ENCODE measurements around the gene CPE. TPM values are rescaled to one million over a fixed set of nuclear protein-coding genes. Genes with fewer than 3 reads are reported as not detected.
A peak's percentile ranks its signal among the peaks of the same experiment; 100 is the strongest.

CPE gene
- total RNA-seq, 1 donor: 6.9 TPM

DNA sequence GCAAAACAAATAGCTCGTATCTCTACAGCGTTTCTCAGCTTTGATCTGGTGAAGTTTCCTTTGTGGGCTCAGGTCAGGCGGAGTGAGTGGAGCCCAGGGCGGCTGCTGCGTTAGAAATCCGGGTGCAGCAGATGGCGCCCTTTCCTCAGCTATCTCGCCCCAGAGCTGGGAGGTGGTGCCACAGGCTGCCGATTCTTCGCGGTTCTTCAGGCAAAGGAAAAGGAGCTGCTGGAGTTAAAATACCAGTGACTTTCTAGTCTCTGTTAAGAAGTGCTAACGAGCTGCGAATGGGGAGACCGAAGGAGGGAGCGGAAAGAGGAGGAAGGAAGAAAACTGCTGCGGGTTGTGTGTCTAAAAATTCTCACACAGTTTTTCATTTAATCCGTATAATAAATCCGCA lies 114.6 kb downstream of the CPE start:
- Histone ChIP-seq H4K20me1 (ENCODE audit: insufficient read depth, low read length) (no peaks in the 10 kb centered on the region), H3K9me3 (ENCODE audit: low read depth, low read length) (no peaks in the 10 kb centered on the region), H3K4me2 (ENCODE audit: insufficient read depth, low read length) (peak overlapping the region; percentile 82), H3K36me3 (ENCODE audit: insufficient read depth, low read length) (no peaks in the 10 kb centered on the region), H3K4me1 (ENCODE audit: insufficient read depth, low read length) (no peaks in the 10 kb centered on the region), H3K27ac (ENCODE audit: low read depth, low read length) (no peak overlapping the region), H3K27me3 (ENCODE audit: insufficient read depth, low read length) (no peaks in the 10 kb centered on the region), H2AFZ (ENCODE audit: low read length) (peak overlapping the region; percentile 85), H3K79me2 (ENCODE audit: insufficient read depth, low read length) (no peaks in the 10 kb centered on the region), H3K4me3 (ENCODE audit: insufficient read depth, low read length) (peak overlapping the region; percentile 33)
- TF ChIP-seq, protein P1, sequence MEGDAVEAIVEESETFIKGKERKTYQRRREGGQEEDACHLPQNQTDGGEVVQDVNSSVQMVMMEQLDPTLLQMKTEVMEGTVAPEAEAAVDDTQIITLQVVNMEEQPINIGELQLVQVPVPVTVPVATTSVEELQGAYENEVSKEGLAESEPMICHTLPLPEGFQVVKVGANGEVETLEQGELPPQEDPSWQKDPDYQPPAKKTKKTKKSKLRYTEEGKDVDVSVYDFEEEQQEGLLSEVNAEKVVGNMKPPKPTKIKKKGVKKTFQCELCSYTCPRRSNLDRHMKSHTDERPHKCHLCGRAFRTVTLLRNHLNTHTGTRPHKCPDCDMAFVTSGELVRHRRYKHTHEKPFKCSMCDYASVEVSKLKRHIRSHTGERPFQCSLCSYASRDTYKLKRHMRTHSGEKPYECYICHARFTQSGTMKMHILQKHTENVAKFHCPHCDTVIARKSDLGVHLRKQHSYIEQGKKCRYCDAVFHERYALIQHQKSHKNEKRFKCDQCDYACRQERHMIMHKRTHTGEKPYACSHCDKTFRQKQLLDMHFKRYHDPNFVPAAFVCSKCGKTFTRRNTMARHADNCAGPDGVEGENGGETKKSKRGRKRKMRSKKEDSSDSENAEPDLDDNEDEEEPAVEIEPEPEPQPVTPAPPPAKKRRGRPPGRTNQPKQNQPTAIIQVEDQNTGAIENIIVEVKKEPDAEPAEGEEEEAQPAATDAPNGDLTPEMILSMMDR (IDR thresholded peaks at IDR 0.05; ENCODE audit: extremely low read depth, low read depth, low read length): peak; percentile 79
- peak; percentile 86 for DNase-seq (ENCODE audit: insufficient read length, low spot score, missing footprints)

DNA sequence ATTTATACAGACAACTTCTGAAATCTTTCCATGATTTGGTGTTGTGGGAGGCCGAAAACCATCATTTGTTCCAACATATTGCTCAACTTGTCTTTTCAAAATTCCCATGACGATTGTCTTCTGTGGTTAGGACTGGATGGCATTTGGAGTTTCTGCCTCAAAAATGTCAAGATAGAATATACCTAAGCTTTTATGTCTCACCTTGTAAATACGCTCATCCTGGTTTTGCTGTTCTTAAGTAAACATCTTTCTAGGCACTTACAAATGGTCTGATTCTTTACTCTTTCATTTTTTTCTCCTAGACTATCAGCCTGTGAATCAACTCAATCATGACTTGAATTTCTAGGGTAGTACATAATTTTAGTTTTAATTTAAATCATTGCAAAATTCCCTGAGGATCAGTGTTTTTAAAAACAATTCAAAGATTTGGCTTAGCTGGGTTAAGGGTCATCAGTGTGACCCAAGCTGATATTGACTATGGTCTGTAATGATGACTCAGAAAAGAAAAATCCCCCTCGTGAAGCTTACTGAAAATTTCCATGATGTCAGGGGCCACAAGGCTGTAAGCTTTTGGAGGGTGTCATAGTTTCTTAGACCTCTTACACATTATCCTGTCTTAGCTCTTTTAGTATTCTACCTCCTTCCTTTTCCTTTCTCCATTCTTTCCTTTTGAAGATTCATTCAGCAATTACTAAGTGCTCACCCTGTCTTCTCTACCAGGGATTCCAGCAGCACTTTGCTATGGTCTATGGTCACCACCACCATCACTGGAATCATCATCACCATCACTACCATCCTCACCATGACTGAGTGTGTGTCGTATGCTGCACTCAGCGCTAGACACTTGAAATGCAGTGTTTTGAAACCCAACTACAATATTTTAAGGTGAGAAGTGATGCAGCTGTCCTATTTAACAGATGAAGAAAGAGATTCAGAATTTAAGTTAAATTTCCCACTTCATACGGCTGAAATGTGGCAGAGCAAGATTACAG lies 124.4 kb downstream of the CPE start:
- Histone ChIP-seq H3K9me3 (ENCODE audit: low read depth, low read length) (no peaks in the 10 kb centered on the region), H4K20me1 (ENCODE audit: insufficient read depth, low read length) (no peaks in the 10 kb centered on the region), H2AFZ (ENCODE audit: low read length) (no peak overlapping the region), H3K4me3 (ENCODE audit: insufficient read depth, low read length) (no peak overlapping the region), H3K36me3 (ENCODE audit: insufficient read depth, low read length) (no peaks in the 10 kb centered on the region), H3K27me3 (ENCODE audit: insufficient read depth, low read length) (no peaks in the 10 kb centered on the region), H3K4me1 (ENCODE audit: insufficient read depth, low read length) (peaks cover 14% of the 10 kb centered on the region), H3K4me2 (ENCODE audit: insufficient read depth, low read length) (no peak overlapping the region), H3K79me2 (ENCODE audit: insufficient read depth, low read length) (no peaks in the 10 kb centered on the region), H3K27ac (ENCODE audit: low read depth, low read length) (no peak overlapping the region)
- TF ChIP-seq, protein P1 (IDR thresholded peaks at IDR 0.05; ENCODE audit: extremely low read depth, low read depth, low read length): no peak
- DNase-seq (ENCODE audit: insufficient read length, low spot score, missing footprints): no peak

DNA sequence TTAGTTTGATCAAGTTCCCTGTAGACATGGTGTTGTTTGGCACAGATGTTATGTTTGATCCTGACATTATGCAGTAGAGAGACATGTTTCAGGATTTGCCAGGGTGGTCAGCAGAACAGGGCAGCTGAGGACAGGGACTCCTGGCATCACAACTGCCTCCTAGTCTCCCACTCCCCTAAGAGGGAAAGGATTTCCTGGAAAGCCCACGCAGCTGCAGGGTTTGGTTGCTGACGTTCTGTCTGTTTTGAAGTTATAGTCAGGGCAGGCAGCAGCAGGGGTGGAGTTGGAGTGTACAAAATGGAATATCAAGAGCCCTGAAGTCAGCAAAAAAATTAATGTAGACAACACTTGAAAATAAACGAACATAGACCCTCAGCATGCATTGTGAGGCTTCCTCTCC lies 125.4 kb downstream of the CPE start:
- H4K20me1 ChIP-seq (ENCODE audit: insufficient read depth, low read length): no peaks in the 10 kb centered on the region
- H3K4me1 ChIP-seq (ENCODE audit: insufficient read depth, low read length): peaks cover 14% of the 10 kb centered on the region
- TF ChIP-seq, protein P1 (IDR thresholded peaks at IDR 0.05; ENCODE audit: extremely low read depth, low read depth, low read length): no peak
- H3K4me3 ChIP-seq (ENCODE audit: insufficient read depth, low read length): no peak overlapping the region
- H3K4me2 ChIP-seq (ENCODE audit: insufficient read depth, low read length): no peak overlapping the region
- H3K27me3 ChIP-seq (ENCODE audit: insufficient read depth, low read length): no peaks in the 10 kb centered on the region
- no peaks in the 10 kb centered on the region for H3K79me2 ChIP-seq (ENCODE audit: insufficient read depth, low read length)
- H3K27ac ChIP-seq (ENCODE audit: low read depth, low read length): no peak overlapping the region
- H3K36me3 ChIP-seq (ENCODE audit: insufficient read depth, low read length): no peaks in the 10 kb centered on the region
- H3K9me3 ChIP-seq (ENCODE audit: low read depth, low read length): no peaks in the 10 kb centered on the region
- no peak for DNase-seq (ENCODE audit: insufficient read length, low spot score, missing footprints)
- no peak overlapping the region for H2AFZ ChIP-seq (ENCODE audit: low read length)

Measured in osteoblast (primary cell).